BLaER1 treated with 17β-estradiol and CSF1 and Interleukin-3, amounts not matched to agents 10 nM and 100 nM (cell line): ENCODE data around the gene SLC5A1.
A peak's percentile ranks its signal among the peaks of the same experiment; 100 is the strongest.

Experiments
- H3K27ac ChIP-seq, 11 experiments: shearing (Covaris generic); formaldehyde crosslinking; 2 replicates each; pipeline ENCODE4 v1.8.1; 2022
- H3K27me3 ChIP-seq, 11 experiments: shearing (Covaris generic); formaldehyde crosslinking; 2 replicates each; pipeline ENCODE4 v1.8.1; 2022
- H3K36me3 ChIP-seq, 11 experiments: shearing (Covaris generic); formaldehyde crosslinking; 2 replicates each; pipeline ENCODE4 v1.8.1; 2022
- H3K4me1 ChIP-seq, 10 experiments: shearing (Covaris generic); formaldehyde crosslinking; 2 replicates each; pipeline ENCODE4 v1.8.1; 2022
- H3K4me2 ChIP-seq, 11 experiments: shearing (Covaris generic); formaldehyde crosslinking; 2 replicates each; pipeline ENCODE4 v1.8.1; 2022
- H3K4me3 ChIP-seq, 10 experiments: shearing (Covaris generic); formaldehyde crosslinking; 2 replicates each; pipeline ENCODE4 v1.8.1; 2022
- H3K9ac ChIP-seq, 11 experiments: shearing (Covaris generic); formaldehyde crosslinking; 2 replicates each; pipeline ENCODE4 v1.8.1; 2022
- H3K9me3 ChIP-seq, 11 experiments: shearing (Covaris generic); formaldehyde crosslinking; replicated peaks in 1 of 11; 2 replicates each; pipeline ENCODE4 v1.8.1; 2022
- H4K20me1 ChIP-seq, 11 experiments: shearing (Covaris generic); formaldehyde crosslinking; 2 replicates each; pipeline ENCODE4 v1.8.1; 2022
- Cebpa-rat ChIP-seq, 11 experiments: shearing (Covaris generic); IDR thresholded peaks; 2 replicates each; pipeline ENCODE4 v1.8.1; 2022

SLC5A1 gene

GRCh38 chr22:32103658-32104315 is 60.7 kb downstream of the SLC5A1 start:
- no peak overlapping the region for H3K9ac ChIP-seq
- H3K27me3 ChIP-seq: no peaks in the 10 kb centered on the region
- no peak overlapping the region for H3K27ac ChIP-seq
- H3K4me2 ChIP-seq: no peak overlapping the region
- H3K36me3 ChIP-seq: no peaks in the 10 kb centered on the region
- H3K9me3 ChIP-seq: no peaks in the 10 kb centered on the region
- H3K4me3 ChIP-seq: no peak overlapping the region
- H4K20me1 ChIP-seq: no peaks in the 10 kb centered on the region
- no peak for TF ChIP-seq Cebpa-rat (IDR thresholded peaks at IDR 0.05)
- H3K4me1 ChIP-seq: no peaks in the 10 kb centered on the region

GRCh38 chr22:32106930-32107329 is 63.9 kb downstream of the SLC5A1 start:
- Histone ChIP-seq H4K20me1 (no peaks in the 10 kb centered on the region), H3K9me3 (no peaks in the 10 kb centered on the region), H3K27me3 (no peaks in the 10 kb centered on the region)

GRCh38 chr22:32112380-32112779 is 69.3 kb downstream of the SLC5A1 start:
- Histone ChIP-seq H3K4me1 (no peaks in the 10 kb centered on the region), H3K9me3 (no peaks in the 10 kb centered on the region), H3K27me3 (no peaks in the 10 kb centered on the region)

More at GRCh38 chr22:32106930-32107329, 63.9 kb downstream of the SLC5A1 start:
- Histone ChIP-seq H3K27ac (no peak overlapping the region), H3K36me3 (no peaks in the 10 kb centered on the region), H3K4me3 (no peak overlapping the region), H3K4me2 (no peak overlapping the region), H3K9ac (no peak overlapping the region), H3K4me1 (no peaks in the 10 kb centered on the region)
- TF ChIP-seq Cebpa-rat (IDR thresholded peaks at IDR 0.05): no peak

GRCh38 chr22:32119568-32120235 is 76.6 kb downstream of the SLC5A1 start:
- no peaks in the 10 kb centered on the region for H3K36me3 ChIP-seq
- no peak overlapping the region for H3K4me2 ChIP-seq
- no peak overlapping the region for H3K4me3 ChIP-seq
- peaks cover 0 to 14% (median 0%) of the 10 kb centered on the region in 11 experiments; a peak in 4 of 22 replicates for H3K9me3 ChIP-seq
- H3K9ac ChIP-seq: no peak overlapping the region
- H4K20me1 ChIP-seq: no peaks in the 10 kb centered on the region; a peak in 1 of 22 replicates
- peaks cover 2 to 12% (median 5%) of the 10 kb centered on the region in 10 experiments; a peak in 15 of 20 replicates for H3K4me1 ChIP-seq
- no peaks in the 10 kb centered on the region for H3K27me3 ChIP-seq
- no peak overlapping the region for H3K27ac ChIP-seq
- no peak for TF ChIP-seq Cebpa-rat (IDR thresholded peaks at IDR 0.05)

More at GRCh38 chr22:32112380-32112779, 69.3 kb downstream of the SLC5A1 start:
- no peak for TF ChIP-seq Cebpa-rat (IDR thresholded peaks at IDR 0.05)
- Histone ChIP-seq H4K20me1 (no peaks in the 10 kb centered on the region), H3K9ac (no peak overlapping the region), H3K36me3 (no peaks in the 10 kb centered on the region), H3K4me3 (no peak overlapping the region), H3K4me2 (no peak overlapping the region), H3K27ac (no peak overlapping the region)

GRCh38 chr22:32120603-32121002 is 77.5 kb downstream of the SLC5A1 start:
- Histone ChIP-seq H3K9ac (no peak overlapping the region), H3K4me1 (peaks cover 10 to 20% (median 13%) of the 10 kb centered on the region in 10 experiments; a peak in 17 of 20 replicates), H3K4me2 (no peak overlapping the region), H3K4me3 (no peak overlapping the region), H3K27me3 (no peaks in the 10 kb centered on the region), H3K36me3 (no peaks in the 10 kb centered on the region), H3K9me3 (peaks cover 0 to 14% (median 0%) of the 10 kb centered on the region in 11 experiments; a peak in 4 of 22 replicates), H3K27ac (no peak overlapping the region), H4K20me1 (no peaks in the 10 kb centered on the region; a peak in 1 of 22 replicates)
- no peak for TF ChIP-seq Cebpa-rat (IDR thresholded peaks at IDR 0.05)

- Histone ChIP-seq H3K36me3 (no peaks in the 10 kb centered on the region), H3K4me2 (no peak overlapping the region), H3K27ac (no peak overlapping the region), H3K9me3 (peaks cover 0 to 14% (median 0%) of the 10 kb centered on the region in 11 experiments; a peak in 4 of 22 replicates), H3K9ac (no peak overlapping the region), H3K4me1 (peaks cover 10 to 37% (median 20%) of the 10 kb centered on the region in 10 experiments; a peak in 18 of 20 replicates), H3K27me3 (no peaks in the 10 kb centered on the region), H3K4me3 (no peak overlapping the region), H4K20me1 (no peaks in the 10 kb centered on the region; a peak in 1 of 22 replicates)
- TF ChIP-seq Cebpa-rat (IDR thresholded peaks at IDR 0.05): no peak
Measured at GRCh38 chr22:32122899-32123298, 79.8 kb downstream of the SLC5A1 start.

GRCh38 chr22:32123657-32124056 is 80.6 kb downstream of the SLC5A1 start:
- peaks cover 10 to 37% (median 20%) of the 10 kb centered on the region in 10 experiments; a peak in 18 of 20 replicates for H3K4me1 ChIP-seq
- H3K9ac ChIP-seq: no peak overlapping the region
- H3K4me2 ChIP-seq: peak overlapping the region in 3 of 11 experiments; percentile 29 to 56 (median 30); a peak in 2 of 22 replicates
- H3K27ac ChIP-seq: no peak overlapping the region
- TF ChIP-seq Cebpa-rat (IDR thresholded peaks at IDR 0.05): no peak
- H3K36me3 ChIP-seq: no peaks in the 10 kb centered on the region
- no peaks in the 10 kb centered on the region for H3K27me3 ChIP-seq
- no peak overlapping the region for H3K4me3 ChIP-seq
- H3K9me3 ChIP-seq: peaks cover 0 to 14% (median 0%) of the 10 kb centered on the region in 11 experiments; a peak in 4 of 22 replicates
- no peaks in the 10 kb centered on the region; a peak in 1 of 22 replicates for H4K20me1 ChIP-seq

GRCh38 chr22:32127904-32128303 is 84.8 kb downstream of the SLC5A1 start:
- H3K36me3 ChIP-seq: no peaks in the 10 kb centered on the region
- H3K4me1 ChIP-seq: peaks cover 10 to 49% (median 20%) of the 10 kb centered on the region in 10 experiments; a peak in 18 of 20 replicates
- no peak overlapping the region for H3K4me3 ChIP-seq
- no peaks in the 10 kb centered on the region for H4K20me1 ChIP-seq
- no peak overlapping the region for H3K9ac ChIP-seq
- H3K27me3 ChIP-seq: no peaks in the 10 kb centered on the region
- H3K27ac ChIP-seq: no peak overlapping the region; a peak in 1 of 22 replicates
- TF ChIP-seq Cebpa-rat (IDR thresholded peaks at IDR 0.05): no peak
- no peak overlapping the region for H3K4me2 ChIP-seq
- H3K9me3 ChIP-seq: no peaks in the 10 kb centered on the region

- Histone ChIP-seq H3K4me2 (peak overlapping the region in 2 of 11 experiments; percentile 5 to 23; a peak in 2 of 22 replicates), H3K27ac (no peak overlapping the region), H3K9me3 (no peaks in the 10 kb centered on the region), H3K27me3 (no peaks in the 10 kb centered on the region), H3K4me1 (peaks cover 0 to 56% (median 9%) of the 10 kb centered on the region in 10 experiments; a peak in 14 of 20 replicates), H3K4me3 (no peak overlapping the region), H4K20me1 (no peaks in the 10 kb centered on the region), H3K9ac (no peak overlapping the region), H3K36me3 (no peaks in the 10 kb centered on the region)
- no peak for TF ChIP-seq Cebpa-rat (IDR thresholded peaks at IDR 0.05)
Measured at GRCh38 chr22:32130464-32130863, 87.4 kb downstream of the SLC5A1 start.
